Measurements from ENCODE around the gene UQCRH.

DNA sequence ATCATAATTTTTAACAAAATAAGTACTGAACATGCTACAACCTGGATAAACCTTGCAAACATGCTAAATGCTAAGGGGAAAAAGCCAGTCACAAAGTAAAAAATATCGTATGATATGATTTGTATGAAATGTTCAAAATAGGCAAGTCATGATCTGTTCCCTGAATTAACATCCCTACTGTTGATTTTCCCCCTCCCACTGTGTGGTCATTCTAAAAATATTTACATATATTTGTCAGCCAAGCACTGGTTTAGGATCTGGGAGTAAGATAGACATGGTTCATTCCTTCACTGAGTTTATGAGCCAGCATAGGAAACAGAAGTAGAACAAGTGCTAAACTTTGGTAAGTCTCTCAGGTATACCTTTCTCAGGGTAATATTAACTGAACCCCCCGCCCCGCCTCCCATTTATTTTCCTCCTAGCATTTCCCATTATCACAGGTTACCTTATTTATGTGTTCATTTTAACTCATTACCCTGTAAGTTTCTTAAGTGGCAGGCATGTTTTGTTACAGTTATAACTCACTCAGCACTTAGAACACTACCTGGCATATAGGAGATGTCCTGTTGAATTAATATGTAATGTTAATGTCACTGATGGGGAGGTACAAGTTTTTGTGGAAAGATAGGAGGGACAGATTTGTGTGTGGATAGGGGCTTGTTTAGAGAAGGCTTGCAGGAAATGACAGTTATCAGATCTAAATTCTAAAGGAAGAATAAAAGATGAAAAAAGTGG lies 12.3 kb downstream of the UQCRH start:
- TF ChIP-seq CTCF (IDR thresholded peaks at IDR 0.05; ENCODE audit: low read length) (no peak), EZH2 (IDR thresholded peaks at IDR 0.05; ENCODE audit: borderline replicate concordance, low read length) (no peak)
